ENCODE data around the gene PM20D2. TPM values are rescaled to one million over a fixed set of nuclear protein-coding genes. Genes with fewer than 3 reads are reported as not detected.
A peak's percentile ranks its signal among the peaks of the same experiment; 100 is the strongest.

The PM20D2 gene
- total RNA-seq, 1 donor from 2014 or later, result 1.2 TPM

DNA sequence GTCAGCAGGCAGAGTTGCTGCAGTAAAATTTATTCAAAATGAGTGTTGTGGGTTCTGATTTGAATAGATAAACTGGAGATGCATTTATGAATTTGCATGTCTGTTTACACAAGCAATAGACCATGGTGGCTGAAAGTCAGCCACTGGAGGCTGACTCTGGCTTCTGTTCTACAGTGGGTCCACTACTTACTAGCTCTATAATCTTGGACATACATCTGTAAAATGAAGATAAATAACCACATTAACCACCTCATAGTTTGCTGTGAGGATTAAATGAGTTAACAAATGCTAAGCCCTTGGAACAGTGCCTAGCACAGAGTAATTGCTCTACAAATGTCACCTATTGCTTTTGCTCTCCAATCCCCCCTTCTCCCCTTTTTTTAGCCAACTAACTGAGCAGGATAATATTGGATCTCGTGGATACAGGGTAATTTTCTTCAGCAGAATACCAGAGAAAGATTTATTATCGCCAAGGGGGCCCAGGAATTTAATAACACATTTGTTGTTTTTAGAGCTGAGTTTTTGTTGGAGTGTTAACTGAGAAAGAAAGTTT, 1.4 kb upstream of the PM20D2 start:
- DNase-seq (ENCODE audit: low read depth in 2 of 2), result no peak

DNA sequence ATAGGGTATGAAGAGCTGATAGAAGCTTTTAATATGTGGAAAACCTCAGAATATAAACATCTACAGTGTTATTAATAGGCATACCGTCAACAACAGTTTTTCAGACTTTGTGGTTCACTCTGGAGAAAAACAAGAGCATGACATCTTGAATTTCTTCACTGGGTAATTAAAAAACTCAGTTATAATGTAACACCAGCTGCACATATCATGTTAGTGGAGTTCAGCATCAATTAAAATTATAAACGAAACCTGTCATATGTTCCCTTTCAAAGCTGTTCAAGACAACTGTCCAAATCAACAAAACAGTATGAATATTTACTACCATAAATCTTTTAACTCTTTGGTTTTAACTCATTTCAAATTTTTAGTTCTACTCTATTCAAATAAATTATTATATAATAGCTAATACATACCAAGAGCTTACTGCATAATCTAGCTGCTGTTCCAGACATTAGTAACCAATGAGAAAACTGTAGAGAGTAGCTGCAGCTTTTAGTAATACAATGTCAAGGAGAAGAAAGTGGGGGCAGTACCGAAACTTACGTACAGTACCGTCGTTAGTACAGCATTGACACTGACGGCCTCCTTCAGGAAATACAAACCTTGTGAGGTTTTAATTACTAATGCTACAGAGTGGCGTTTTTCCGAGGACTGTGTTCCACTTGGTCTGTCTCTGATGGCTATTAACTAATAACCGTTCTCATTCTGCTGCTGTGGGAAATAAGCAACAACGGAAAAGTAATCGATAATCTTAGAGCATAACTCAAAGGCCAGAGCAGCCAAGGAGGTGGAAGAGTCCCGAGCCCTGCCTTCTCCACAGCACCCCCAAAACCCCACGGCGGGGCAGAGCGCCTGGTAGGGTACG, 532 bp upstream of the PM20D2 start:
- peak; percentile 2 to 33 for DNase-seq (ENCODE audit: low read depth in 2 of 2)

DNA sequence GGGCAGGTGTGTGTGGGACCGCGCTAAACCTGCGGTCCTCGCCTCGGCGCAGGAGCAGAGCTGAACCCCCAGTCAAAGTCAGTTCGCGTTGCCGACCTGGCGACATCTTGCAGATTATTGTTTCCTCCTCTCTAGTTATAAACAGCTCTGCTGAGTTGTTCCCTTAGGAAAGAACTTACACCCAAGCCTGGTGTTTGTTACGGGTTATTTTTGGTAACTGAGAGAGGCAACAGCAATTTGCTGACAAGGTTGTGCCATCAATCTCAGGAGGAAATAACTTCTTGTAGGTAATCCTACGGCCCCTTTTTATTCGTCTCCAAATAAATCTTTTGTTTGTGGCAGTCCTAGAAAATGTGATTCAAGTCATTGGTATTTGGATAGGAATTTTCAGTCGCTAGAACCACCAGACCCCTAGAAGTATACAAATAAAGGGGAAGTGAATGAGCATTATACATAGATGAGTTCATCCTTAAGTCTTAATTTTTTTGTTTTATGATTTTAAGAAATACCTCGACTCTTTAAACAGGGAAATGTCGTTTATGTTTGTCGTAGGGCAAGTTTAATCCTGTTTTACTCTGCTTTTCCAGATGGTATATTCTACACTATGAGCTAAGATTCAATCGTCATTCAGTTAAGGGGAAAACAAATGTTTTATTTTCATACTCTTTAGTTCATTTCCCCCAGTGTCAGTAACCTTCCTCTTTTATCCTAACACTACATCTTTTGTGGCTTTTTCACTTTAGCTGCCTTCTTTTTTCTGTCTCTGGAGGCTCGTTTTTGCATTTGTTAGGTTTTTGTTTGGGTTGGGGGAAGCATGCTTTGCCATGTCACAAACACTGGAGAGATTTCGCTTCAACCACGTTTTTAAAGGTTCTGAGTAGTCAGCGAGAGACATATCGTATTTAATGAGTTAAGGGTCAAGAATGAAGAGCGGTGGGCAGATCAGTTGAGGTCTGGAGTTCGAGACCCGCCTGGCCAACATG, 1.2 kb downstream of the PM20D2 start:
- DNase-seq (ENCODE audit: low read depth in 2 of 2), result peak; percentile 11 to 30

DNA sequence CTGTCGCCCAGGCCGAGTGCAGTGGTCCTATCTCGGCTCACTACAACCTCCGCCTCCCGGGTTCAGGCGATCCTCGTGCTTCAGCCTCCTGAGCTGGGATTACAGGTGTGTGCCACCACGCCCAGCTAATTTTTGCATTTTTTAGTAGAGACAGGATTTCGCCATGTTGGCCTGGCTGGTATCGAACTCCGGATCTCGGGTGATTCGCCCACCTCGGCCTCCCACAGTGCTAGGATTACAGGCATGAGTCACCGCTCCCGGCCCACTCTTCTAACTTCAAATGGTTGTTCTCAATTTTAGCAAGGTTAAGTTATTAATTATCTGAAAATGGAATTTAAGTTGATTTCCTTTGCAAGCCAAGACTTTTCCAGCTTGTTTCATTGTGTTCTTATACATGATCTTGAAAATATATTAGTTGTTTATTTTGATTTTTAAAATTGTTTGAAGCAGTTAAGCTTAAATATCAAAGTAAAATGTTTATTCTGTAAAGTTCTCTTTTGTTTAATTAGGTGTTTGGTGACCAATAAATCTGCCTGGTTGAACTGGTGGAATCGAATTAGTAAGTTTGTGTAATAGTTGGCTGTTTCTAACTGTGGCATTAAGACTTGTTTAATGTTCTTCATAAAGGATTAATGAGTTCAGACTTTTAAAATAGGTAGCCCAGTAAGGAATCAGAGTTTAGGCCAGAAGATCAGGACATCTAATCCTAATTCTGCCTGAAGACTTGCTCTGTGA, 2.3 kb downstream of the PM20D2 start:
- no peak for DNase-seq (ENCODE audit: low read depth in 2 of 2)

DNA sequence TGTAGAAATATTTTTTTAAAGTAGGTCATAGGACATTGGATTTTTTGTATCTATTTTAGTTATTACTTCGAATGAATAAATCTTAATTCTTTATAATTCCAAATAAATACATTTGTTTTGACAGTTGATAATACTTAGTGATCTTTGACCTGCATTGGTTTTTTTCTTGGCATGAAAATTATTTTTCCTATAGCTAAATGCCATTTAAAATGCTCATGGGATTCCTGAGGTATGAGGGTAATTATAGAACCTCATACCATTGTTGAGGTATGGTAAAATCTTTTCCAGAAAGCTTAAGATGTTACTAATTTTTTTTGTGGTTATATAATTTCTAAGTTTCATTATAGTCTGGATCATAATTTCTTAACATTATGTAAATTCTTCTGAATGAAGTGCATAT, 8.3 kb downstream of the PM20D2 start:
- DNase-seq (ENCODE audit: low read depth in 2 of 2), result peak in 1 of 2 donors; percentile 64

DNA sequence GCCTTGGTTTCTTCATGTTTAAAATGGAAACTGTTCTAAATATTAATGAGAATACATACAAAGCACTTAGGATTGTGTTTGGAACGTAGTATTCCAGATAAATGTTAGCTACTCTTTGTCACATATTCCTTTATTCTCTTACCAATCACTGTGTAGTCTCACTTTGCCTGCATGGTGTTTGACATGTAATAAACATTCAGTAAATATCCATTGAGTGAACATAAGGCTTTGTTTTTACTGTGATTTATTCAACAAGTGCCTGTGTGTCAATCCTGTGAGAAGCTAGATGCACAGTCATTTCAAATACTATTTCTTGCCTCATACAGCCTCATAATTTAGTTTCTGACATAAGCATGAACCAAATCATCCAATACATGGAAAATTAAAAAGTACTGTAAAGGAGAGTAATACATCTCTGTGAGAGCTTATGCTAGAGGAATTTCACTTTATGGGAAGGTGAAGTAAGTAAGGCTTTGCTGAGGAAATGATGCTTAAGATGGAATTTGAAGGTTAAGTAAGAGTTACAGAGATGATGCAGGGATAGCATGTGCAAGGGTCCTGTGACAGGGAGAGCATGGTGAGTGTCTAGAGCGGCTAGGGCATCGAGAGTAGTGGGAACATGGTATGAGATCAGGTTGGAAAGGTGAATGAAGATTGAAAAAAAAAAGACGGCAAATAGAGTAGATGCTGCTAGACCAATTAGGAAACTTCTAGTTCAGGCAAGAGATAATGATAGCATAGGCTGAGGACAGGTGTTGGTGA, 14.7 kb downstream of the PM20D2 start:
- DNase-seq (ENCODE audit: low read depth in 2 of 2), result no peak

DNA sequence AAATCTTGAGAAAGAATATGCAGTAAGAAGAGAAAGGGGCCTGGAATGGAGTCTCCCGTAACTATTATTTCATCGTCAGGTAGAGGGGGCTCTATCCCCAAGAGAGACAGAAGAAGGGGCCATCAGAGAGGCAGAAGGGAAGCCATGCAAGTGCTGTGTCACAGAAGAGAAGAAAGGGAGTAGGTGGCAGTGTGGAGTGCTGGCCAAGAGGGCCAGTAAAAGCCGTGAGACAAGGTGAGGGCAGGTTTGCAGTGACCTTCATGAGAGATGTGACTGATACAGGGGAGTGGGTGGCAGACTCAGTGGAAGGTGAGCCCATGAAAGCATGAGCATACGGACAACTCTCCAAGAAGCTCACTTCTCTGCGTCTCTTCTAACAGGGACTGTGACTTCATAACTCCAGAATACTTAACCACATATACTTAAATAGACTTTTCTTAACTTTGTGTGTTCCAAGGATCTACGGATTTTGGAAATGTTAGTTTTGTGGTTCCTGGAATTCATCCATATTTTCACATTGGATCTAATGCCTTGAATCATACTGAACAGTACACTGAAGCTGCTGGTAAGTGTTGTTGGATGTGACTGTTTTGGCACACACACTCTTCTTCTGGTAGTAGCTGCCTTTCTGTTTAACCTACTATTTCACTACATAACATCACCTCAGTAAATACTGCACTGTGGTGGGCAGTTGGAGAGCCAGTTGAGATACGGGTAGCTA, 15.6 kb downstream of the PM20D2 start:
- no peak for DNase-seq (ENCODE audit: low read depth in 2 of 2)

DNA sequence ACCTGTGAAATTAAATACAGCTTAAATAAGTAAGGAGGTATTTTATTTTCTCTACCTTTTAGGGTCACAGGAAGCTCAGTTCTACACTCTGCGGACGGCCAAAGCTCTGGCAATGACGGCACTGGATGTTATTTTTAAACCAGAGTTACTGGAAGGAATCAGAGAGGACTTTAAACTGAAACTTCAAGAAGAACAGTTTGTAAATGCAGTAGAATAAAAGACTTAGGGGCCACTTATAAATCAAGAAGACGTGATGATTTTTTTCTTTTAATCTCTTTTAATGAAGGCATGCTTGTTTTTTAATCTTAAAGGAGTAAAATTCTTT, 16.2 kb downstream of the PM20D2 start:
- DNase-seq (ENCODE audit: low read depth in 2 of 2), result no peak

DNA sequence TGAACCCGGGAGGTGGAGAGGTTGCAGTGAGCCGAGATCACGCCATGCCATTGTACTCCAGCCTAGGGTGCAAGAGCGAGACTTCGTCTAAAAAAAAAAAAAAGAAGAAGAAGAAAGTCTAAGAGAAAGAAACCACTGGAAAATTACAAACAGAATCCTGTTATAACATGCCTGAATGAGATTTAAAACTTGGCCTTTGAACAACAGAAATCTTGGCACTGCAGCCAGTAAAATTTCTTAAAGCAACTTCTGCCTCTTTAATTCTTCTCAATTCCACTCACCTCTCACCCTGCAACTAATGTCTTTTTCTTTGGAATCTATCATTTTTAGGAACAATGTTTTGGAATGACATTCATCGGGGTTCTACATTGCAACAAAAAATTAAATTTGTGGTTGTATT, 26.3 kb downstream of the PM20D2 start:
- no peak for DNase-seq (ENCODE audit: low read depth in 2 of 2)

DNA sequence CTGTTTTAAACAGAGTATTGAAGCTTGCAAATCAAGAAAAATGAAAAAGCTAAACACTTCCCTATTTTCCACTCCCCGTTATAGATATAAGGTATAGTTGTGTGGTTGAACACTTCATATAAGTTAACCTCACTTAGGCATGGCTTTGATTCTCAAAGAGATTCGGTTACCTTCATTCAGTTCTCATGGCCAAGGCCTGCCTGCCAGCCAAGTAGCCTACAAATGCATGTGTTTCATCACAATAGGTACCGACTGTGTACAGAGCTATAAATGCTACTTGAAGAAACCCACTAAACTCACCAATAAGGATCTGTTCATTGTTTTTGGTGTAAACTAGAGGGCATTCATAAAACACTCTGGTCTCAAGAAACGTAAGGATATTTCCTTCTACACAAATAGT, 27.8 kb downstream of the PM20D2 start:
- DNase-seq (ENCODE audit: low read depth in 2 of 2), result no peak

DNA sequence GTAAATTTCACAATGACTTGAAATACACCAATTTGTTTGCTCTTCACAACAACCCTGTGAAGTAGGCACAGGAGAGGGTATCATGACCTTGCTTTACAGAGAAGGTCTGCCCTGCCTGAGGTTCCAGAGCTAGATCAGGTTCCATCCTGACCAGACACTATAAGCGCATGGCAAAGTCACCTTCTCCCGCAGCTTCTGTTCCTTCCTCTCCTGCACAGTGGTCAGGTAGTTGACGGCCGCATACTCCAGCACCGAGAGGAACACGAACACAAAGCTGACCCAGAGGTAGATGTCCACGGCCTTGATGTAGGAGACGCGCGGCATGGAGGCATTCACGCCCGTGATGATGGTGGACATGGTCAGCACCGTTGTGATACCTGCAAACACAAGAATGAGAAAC, 34.3 kb downstream of the PM20D2 start:
- no peak for DNase-seq (ENCODE audit: low read depth in 2 of 2)

DNA sequence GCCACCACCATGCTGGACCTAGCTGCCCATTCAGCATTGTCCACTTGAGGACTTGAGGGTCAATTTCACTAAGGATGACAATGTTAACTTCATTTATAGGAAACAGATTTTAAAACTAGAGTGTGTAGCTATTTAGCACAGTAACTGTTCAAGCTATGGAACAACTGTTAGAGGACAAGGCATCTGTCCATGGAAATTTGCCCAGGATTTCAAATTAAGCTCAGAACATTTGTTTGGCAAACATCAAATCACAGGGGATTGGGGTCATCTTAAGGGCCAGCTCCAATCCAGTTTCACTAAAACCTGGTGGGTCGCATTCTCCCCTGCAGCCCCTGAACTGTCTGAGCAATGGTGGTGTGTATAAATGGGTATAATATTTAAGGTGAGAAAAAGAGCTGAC, 35.1 kb downstream of the PM20D2 start:
- DNase-seq (ENCODE audit: low read depth in 2 of 2), result no peak

DNA sequence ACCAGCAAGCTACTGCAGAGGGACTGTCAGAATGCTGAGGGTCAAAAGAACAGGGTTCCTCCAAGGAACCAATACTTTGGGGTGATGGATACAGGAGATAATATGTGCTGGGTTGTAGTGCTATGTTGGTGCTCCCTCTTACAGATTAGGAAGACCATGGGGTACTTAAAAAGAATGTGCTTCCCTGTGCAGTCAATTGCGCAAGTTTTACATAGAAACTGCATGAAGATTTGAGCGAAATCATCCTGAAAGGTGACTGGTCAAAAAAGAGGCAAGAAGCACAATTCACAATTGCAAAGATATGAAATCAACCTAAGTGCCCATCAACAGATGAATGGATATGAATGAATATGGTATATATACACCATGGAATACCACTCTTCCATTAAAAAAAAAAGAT, 37.4 kb downstream of the PM20D2 start:
- no peak for DNase-seq (ENCODE audit: low read depth in 2 of 2)

DNA sequence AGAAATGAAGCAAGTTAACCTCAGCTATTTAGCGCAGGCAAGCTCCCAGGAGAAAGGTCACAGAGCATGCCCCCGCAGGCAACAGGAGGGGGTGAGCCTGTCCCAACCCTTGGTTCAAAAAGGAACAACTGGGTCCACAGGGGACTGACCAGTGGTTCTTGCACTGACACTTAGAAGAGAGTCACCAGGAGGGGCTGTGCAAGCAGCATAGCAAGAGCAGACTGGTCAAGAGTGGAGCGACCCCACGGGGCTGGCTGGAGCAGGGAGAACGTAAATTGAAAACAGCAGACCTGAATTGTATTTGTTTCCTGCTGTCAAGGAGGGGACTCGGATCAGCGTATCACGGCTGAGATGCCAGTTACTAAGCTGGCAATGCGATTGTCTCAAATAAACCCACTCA, 38.5 kb downstream of the PM20D2 start:
- DNase-seq (ENCODE audit: low read depth in 2 of 2), result no peak

DNA sequence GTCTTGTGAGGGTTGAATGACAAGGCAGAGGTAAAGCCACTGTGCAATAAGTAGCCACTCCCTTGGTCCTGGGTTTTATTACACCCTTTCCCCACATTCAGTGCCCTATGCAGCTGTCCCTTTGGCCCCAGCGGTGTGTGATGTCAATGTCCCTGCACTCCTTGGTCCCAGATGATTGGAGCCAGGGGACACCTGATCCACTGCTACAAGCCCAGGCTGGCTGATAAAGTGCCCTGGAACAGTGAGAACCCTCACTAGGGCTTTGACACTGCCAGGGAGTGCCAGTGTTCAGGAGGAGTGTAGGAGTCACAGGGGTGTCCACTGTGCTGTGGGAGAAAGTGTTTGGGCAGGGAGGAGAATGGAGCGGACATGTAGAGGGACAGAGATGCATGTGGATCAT, 40.9 kb downstream of the PM20D2 start:
- no peak for DNase-seq (ENCODE audit: low read depth in 2 of 2)

DNA sequence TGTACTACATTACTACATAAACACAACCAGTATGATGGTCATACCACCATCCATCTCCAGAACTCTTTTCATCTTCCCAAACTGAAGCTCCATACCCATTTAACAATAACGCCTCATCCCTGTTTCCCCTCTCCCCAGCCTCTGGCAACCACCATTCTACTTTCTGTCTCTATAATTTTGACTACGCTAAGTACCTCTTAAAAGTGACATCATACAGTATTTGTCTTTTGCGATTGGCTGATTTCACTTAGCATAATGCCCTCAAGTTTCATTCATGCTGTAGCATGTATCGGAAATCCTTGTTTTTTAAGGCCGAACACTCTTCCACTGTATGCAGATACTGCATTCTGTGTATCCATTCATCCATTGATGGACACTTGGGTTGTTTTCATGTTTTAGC, 41.6 kb downstream of the PM20D2 start:
- no peak for DNase-seq (ENCODE audit: low read depth in 2 of 2)

DNA sequence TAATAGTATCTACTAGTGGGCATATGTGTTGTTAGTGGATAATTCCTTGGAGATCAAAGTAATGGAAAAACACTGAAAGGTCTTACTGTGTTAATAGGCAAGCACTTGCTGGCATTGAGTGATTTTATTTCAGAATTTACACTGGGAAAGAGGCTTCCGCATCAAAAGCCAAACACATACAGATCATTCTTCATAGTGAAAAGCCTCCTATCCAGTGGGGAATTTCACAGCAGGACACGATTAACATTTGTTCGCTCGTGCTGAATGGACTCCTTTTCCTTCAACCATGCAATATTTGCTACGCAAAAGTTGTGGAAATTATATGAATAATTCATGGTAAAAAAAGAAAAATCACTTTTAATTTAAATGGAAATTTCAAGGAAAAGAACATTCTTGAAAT, 44.9 kb downstream of the PM20D2 start:
- DNase-seq (ENCODE audit: low read depth in 2 of 2), result no peak

DNA sequence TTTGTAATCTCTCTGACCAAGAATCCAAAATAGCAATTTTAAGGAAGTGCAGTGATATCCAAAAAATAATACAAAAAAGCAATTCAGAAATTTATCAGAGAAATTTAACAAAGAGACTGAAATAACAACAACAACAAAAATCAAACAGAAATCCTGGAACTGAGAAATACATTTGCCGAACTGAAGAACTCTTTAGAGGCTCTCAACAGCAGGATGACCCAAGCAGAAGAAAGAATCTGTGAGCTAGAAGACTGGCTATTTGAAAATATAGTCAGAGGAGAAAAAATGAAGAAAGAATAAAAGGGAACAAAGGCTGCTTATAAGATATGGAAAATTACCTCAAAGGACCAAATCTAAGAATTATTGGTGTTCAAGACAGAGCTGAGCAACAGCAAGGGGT, 48.7 kb downstream of the PM20D2 start:
- DNase-seq (ENCODE audit: low read depth in 2 of 2), result no peak

DNA sequence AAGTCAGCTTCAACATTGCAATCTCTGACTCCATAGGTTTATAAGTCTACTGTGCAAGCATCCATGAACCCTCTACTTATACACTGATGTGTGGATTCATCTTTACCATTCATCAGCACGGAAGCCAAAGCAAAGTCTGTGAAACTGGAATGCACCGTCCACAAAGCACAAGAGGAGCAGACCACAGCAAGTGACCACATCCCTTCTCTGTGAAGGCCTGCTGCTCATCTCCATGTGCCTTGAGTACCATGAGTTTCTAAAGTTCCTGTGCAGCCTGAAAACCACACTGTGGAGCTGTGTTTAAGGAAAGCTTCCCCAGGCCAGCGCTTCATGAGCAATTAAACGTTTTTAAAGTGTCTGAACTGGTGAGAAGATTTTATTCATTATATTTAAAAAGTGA, 51.3 kb downstream of the PM20D2 start:
- DNase-seq (ENCODE audit: low read depth in 2 of 2), result no peak

DNA sequence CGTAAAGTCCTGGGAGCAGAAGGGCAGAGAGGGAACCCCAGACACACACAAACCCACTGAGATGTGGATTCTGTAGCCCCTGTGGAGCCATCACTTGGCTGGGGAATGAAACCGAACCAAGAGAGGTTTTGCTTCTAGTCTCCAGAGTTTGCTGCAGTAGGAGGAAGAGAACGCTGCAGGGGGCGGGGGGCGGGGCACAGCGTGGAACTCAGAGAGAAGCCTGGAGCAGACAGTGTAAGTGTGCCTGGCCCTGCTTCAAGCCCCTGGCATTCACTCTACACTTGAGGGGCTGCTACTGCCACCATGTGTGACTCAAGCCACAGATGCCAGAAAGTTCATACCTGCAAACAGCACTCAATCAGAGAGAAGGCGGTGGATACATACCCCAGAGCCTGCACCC, 52.4 kb downstream of the PM20D2 start:
- no peak for DNase-seq (ENCODE audit: low read depth in 2 of 2)

Measured in lung microvascular endothelial cell (primary cell).